HUDEP-2 (cell line): Measurements from ENCODE around the gene COL9A3.

Experiments used
- DNase-seq, 76 experiments: peaks; one replicate each; lab custom pipeline; 2025; ENCODE audit not compliant: unreplicated experiment in 76 of 76; lab: John Stamatoyannopoulos, UW

Gene COL9A3

DNA sequence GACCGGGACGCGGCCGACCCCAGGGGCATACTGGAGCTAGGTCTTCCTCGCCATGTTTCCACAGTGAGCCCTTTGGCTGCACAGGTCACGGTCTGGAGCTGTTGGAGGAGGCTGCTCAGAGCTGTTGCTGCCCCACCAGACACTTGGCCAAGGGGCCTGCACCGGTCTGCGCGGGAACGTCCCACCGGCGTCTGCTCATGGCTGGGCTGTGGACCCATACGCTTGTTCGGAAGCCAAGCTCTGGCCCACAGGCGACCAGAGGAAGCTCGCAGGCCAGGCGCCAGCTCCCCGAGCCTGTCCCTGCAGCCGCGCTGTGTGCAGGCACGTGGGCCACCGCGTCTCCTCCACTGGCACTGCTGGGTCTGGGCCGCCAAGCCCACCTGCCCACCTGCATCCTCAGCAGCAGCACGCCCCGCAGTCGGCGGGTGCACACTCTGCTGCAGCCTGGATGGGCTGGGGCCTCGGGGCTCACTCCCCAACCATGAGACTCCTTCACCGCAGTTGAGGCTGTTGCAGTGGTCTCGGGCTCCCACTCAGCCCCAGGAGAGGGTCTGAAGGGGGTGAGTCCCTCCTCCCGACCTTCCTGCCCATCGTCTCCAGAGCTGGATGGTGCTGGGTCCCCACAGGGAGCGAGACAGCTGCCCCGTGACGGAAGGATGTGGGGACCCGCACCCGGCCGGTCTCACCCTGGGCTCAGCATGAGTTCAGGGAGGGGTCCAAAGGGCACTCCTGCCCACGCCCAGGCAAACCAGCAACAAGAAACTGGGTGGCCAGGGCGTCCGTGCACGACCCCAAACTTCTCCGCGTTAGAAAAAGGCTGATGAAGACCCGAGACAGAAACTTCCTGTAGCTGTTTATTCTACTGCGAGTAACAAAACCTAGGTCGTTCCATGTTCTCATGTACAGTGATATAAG lies 60.3 kb downstream of the COL9A3 start:
- no peak for DNase-seq

DNA sequence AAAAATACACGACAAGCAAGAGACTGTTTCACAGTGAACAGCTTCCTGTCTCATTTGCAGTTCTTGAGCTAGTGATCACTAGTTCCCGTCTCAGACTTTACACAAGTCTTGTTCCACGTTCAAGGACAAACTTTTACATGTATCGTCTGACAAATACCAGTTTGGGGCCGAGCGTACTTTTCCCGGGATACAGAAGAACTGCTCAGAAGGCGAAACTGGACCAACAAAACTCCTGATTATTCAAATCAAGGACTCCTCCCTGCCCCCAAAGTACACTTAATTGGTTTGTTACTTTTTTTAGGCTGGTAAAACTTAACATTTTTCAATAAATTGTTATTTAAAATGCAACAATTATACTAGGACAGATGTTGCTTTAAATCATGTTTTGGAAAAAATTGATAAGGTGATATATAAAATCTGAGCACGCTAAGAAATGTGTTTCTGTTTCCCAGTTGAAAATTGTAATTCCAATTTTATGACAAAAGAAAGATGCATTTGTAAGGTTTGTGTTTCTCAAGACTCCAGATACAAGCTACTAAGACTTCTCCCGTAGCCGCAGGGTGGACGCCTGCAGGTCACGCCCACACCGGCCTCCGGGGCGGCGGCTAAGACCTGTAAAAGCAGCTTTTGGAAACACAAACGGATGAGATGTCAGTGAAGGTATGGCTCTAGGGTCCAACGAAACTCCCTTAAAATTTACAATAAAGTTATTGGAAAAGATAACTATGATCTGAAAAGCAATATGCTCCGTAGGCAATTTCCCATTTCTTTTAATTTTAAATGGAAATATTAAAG lies 61.6 kb downstream of the COL9A3 start:
- DNase-seq = no peak

DNA sequence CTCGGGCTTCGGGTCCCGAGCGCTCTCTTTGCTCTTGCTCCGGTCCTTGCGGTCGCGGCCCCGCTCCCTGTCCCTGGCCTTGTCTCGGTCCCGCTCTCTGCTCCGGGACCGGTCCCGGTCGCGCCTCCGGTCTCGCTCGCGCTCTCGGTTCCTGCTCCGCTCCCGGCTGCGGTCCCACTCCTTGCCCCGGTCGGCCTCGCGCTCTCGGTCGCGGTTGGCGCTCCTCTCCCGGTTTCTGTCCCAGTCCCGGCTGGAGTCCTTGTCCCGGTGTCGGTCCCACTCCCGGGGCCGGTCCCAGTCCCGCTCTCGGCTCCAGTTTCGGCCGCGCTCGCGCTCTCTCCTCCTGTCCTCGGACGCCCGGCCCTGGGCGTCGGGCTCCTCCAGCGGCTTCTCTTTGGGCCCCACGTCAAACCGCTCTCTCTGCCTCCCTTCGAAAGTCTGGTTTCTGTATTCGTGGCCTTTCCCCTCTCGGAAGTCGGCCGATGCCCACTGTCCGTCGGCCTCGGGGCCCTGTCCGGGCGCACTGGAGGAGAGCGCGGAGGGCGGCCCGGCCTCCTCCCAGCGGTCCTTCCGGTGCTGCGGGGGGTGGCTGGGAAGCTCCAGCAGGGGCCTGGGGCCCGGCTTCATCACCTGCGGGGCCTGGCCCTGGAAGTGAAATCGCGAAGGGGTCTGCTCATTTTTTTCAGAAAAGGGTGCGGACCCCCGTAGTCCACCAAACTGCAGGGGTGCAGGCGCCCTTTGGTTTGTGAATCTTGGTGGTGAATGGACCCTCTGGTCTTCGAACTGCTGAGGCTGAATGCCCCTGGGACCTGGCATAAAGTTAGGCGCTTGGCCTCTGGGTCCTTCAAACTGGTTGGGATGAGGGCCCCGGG lies 62.7 kb downstream of the COL9A3 start:
- no peak for DNase-seq

GRCh38 chr20:62880147-62880934 lies 63.5 kb downstream of the COL9A3 start:
- no peak for DNase-seq

GRCh38 chr20:62880935-62881661 lies 64.2 kb downstream of the COL9A3 start:
- no peak for DNase-seq

- no peak for DNase-seq
Measured at GRCh38 chr20:62881662-62882395, 65.0 kb downstream of the COL9A3 start.

- no peak for DNase-seq
Measured at GRCh38 chr20:62882426-62882825, 65.6 kb downstream of the COL9A3 start.

- no peak for DNase-seq
Measured at GRCh38 chr20:62884556-62884955, 67.7 kb downstream of the COL9A3 start.

DNA sequence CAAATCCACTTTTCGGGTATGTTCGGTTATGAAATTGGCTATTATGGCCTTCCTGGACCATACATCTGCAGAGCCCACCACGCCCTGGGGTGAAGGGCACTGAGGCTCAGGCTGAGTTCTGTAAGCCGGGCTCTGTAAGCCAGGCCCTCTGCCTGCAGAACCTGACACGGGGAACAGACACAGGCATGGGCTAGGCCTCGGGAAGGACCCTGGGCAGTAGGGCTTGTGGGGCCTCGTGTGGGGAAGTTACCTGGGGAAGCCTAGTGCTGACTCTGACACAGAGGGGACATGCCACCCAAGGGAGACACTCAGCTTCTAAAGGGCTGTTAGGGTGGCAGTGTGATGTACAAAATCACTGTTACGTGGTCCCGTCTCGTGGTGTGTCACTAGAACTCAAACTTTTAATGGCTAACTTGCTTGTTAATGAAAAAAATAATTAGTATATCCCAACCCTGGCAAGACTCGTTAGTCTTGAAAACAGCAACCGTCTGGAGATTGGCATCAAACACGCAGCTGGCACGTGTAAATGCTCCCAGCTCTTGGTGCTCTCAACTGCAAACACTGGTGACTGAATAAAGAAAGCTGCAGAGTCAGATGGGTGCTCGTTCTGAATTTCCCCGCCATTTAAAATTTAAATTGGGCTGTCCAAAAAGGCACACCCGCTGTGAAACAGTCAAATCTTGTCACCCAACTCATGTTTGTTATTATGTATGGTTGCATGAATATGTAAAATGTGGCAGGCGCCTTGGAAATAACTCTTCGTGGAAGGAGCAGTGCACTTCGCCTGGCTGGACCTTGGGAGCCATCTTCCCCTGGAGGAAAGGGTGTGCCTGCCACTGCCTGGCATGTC lies 68.4 kb downstream of the COL9A3 start:
- DNase-seq = no peak

DNA sequence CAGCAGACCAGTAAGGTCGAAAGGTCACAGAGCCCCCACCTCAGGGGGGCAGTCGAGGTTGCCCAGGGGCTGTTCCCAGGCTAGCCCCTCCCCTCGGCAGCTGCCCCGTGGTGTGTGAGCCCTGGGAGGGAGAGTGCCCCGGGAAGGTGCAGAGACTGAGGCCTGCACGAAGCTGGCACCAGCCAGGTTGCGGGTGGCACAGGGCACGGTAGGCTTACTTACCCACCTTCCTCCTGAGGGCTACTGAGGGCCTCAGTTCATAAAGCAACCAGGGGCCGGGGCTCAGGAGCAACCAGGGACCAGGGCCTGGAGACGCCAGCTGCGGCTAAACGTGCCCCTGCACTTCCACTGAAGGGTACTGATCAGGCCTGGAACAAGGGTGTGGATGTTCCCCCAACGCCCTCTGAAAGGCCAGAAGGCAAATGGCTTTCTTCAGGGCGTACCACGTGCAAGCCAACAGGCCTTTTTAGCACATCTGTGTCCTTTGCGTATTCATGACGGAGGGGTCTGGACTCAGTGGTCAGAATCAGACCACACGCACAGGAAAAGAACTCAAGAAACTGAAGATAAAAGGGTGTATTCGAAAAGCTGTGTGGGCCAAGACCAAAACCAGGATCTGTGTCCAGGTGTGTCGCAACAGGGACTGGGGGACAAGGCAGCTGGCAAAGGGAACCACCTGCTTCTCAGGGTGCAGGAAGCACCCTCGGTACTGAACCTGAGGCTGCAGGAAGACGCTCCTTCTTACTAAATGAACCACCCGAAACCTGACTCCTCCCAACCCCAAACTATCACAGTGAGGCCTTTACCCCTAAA lies 69.3 kb downstream of the COL9A3 start:
- no peak for DNase-seq

DNA sequence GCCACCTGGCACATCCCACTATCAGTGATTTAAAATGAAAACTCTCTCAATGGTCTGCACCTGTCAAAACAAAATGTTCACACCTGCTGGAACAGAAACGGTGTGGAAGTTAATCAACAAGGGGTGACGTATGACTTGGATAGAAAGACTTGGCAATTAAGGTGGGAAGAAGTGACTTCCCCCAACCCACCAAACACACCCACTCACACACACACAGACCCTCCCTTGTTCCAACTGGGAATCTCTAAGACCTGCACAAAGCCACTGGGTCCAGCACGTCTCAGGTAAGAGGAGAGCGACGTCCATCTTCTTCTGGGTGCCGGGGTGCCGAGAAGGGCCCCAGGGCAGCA lies 69.8 kb downstream of the COL9A3 start:
- DNase-seq = no peak

DNA sequence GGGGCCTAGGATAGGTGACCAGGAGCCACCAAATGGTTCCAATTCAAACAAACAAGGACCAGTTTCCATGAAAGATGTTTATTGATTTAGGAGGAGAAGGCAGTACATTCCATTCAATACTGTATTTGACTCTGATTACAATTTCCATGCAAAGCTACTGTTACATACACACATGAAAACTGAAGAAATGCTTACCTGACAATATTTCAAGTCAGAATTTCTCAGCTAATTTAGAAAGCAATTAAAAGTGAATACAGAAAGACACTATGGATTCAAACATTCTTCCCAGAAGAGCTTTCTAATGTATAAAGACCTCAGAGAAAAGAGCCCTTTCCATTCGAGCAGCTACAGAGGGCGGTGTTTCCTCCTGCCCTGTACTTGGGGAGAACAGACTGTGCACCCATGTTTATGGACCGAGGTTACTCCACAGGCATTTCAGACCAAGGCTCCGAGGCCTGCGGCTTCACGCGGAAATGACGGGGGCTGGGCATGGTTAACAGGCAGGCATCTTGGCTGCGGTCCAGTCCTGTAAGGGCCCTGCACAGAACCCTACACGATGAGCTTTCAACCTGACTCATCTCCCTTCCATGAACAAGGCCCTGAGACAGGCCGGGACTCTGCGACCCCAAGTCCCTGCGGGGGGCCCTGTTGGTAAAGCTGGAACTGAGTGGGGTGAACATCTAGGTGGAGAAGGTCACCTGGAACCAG lies 70.5 kb downstream of the COL9A3 start:
- no peak for DNase-seq

GRCh38 chr20:62887860-62888239 lies 71.0 kb downstream of the COL9A3 start:
- DNase-seq = no peak

DNA sequence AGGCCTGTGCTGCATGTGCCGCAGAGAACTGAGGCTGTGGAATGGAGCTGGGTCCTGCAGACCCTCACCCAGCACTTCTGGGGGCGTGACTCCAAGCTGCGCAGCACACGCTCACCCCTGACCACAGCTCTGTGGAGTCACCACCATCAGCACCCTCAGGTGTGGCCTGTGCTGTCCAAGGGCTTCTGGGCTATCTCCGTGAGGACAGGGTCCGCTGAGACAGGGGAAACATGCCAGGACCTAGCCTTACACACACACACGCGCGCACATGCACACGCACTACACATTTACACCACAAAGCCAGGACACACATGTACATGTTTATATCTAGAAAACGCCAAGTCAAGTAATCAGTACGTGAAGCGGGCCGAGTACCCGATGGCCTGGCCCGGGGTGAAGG lies 71.6 kb downstream of the COL9A3 start:
- no peak for DNase-seq

DNA sequence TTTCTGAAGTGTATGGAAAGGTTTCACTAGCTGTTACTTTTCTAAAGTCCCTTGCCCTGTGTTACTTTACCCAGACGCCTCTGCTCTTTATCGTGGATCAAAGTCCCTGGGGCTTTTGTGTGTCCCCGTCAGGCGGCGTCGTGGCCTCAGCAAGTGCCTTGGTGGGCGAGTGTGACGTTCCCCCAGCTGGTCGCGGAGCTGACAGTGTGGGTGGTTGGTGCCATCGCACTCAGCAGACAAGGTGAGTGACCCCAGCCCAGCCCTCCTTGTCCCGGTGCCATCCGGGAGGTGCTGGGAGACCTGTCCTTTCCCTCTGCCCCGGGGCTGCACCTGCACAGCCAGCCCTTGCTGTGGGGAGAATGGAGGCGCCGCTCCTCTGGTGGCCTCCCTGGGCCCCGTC lies 72.1 kb downstream of the COL9A3 start:
- no peak for DNase-seq

DNA sequence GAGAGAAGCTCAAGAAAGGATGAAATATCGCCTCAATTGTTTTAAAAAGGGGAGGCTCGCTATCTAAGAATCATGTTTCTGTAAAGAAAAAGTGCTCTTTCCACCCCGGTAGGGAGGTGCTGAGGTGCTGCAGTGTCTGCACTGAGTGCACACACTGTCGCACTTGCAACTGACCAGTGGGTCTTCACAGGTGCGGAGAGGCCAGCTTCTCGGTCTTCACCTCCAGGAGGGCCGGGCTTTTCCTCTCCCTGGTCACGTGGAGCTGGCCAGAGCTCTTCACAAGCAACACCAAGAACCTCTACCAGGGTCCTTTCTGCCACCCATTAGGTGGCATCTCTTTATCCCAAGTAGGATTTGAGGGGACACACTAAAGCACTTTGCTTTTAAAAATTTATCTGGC lies 72.6 kb downstream of the COL9A3 start:
- no peak for DNase-seq

DNA sequence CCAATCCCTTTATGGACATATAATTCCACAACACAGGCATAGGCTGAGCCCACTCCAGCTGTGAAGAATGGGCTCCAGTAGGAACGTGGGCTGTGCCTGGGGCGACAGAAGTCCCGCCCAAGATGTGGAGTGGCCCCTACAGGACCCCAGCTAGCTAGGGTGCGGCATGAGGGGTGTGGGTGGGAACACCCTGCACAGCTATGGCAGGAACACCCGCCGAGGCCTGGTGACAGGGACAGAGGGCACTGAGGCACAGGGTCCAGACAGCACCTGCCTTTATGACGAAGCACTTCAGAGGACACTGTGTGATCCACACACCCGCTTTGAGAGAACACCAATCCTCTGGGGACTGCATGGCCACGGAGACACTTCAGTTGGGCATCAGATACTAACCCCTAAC lies 73.0 kb downstream of the COL9A3 start:
- DNase-seq = no peak
